C4-2B (cell line): ENCODE measurements around the gene LLPH.

ENCODE experiments used
- ZFX ChIP-seq: fragments of 450-650 bp; IDR thresholded peaks from 2 replicates; pipeline ENCODE4 v1.6.1; 2017
- TF ChIP-seq, protein P1 (sequence below): fragments of 450-650 bp; conservative IDR thresholded peaks from 2 replicates; pipeline ENCODE4 v1.5.1; 2017; ENCODE audit warnings: mild to moderate bottlenecking

DNA sequence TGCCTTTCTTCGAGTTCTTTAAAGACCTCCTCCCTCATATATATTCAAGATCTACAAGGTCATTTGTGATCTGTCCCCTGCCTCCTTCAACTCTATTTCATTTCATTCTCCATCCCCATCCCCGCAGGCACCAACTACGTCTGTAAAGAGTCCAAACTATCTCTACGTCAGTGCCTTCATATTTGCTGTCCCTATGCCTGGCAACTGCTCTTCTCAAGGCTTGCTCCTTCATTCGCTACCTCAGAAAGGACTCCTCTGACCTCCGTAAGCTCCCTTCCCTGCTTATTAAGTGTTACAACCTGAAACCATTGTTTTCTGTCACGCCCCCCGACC, 650 bp downstream of the LLPH start:
- TF ChIP-seq, protein P1, sequence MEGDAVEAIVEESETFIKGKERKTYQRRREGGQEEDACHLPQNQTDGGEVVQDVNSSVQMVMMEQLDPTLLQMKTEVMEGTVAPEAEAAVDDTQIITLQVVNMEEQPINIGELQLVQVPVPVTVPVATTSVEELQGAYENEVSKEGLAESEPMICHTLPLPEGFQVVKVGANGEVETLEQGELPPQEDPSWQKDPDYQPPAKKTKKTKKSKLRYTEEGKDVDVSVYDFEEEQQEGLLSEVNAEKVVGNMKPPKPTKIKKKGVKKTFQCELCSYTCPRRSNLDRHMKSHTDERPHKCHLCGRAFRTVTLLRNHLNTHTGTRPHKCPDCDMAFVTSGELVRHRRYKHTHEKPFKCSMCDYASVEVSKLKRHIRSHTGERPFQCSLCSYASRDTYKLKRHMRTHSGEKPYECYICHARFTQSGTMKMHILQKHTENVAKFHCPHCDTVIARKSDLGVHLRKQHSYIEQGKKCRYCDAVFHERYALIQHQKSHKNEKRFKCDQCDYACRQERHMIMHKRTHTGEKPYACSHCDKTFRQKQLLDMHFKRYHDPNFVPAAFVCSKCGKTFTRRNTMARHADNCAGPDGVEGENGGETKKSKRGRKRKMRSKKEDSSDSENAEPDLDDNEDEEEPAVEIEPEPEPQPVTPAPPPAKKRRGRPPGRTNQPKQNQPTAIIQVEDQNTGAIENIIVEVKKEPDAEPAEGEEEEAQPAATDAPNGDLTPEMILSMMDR, result no peak
- no peak for TF ChIP-seq ZFX
